Spleen (tissue), 11 donors: ENCODE results near the gene PFKP. TPM values are rescaled to one million over a fixed set of nuclear protein-coding genes. Genes with fewer than 3 reads are reported as not detected.

ENCODE experiments used
- DNase-seq: peaks from one replicate; pipeline ENCODE4 v3.0.0-alpha.2; 2020
- H3K27ac ChIP-seq, 8 donors: fragments of 200-600 bp; sonication (generic) in 7 of 8; 1 replicate in 4 of 8; 2 replicates in 4 of 8; pipeline versions ENCODE4 v1.5.0 to v1.8.0; 2016 to 2021; ENCODE audit warnings: inconsistent platforms in 4 of 8, mild to moderate bottlenecking in 4 of 8, moderate library complexity in 1 of 8
- H3K27me3 ChIP-seq, 7 donors: fragments of 200-600 bp; sonication (generic) in 6 of 7; replicated peaks in 1 of 7; 1 replicate in 4 of 7; 2 replicates in 3 of 7; pipeline versions ENCODE4 v1.5.0 to v1.8.0; 2016 to 2021; ENCODE audit warnings: inconsistent platforms in 3 of 7, mild to moderate bottlenecking in 1 of 7
- H3K36me3 ChIP-seq, 6 donors: fragments of 200-600 bp; sonication (generic) in 5 of 6; 1 replicate in 4 of 6; 2 replicates in 2 of 6; pipeline versions ENCODE4 v1.5.0 to v1.8.0; 2016 to 2021; ENCODE audit warnings: inconsistent platforms in 2 of 6
- H3K4me1 ChIP-seq, 6 donors: fragments of 200-600 bp; sonication (generic) in 5 of 6; 1 replicate in 3 of 6; 2 replicates in 3 of 6; pipeline versions ENCODE4 v1.5.0 to v1.8.0; 2016 to 2021; ENCODE audit warnings: inconsistent platforms in 3 of 6
- H3K4me3 ChIP-seq, 8 donors: fragments of 200-600 bp; sonication (generic) in 7 of 8; 1 replicate in 4 of 8; 2 replicates in 4 of 8; pipeline versions ENCODE4 v1.5.0 to v1.8.0; 2016 to 2021; ENCODE audit warnings: inconsistent platforms in 4 of 8, mild to moderate bottlenecking in 4 of 8, moderate library complexity in 2 of 8
- H3K9me3 ChIP-seq, 8 donors: fragments of 200-600 bp; sonication (generic) in 7 of 8; 1 replicate in 4 of 8; 2 replicates in 4 of 8; pipeline versions ENCODE4 v1.5.0 to v1.8.0; 2016 to 2021; ENCODE audit warnings: inconsistent platforms in 4 of 8
- CTCF ChIP-seq, 11 experiments: fragments of 200-600 bp in 7 of 11; fragments of 450-650 bp in 4 of 11; sonication (generic) in 4 of 11; IDR thresholded peaks in 8 of 11; conservative IDR thresholded peaks in 3 of 11; 1 replicate in 7 of 11; 2 replicates in 4 of 11; pipeline versions ENCODE4 v1.4.0 to v1.8.0; 2016 to 2021; ENCODE audit warnings: antibody characterized with exemption in 11 of 11, inconsistent platforms in 4 of 11, mild to moderate bottlenecking in 1 of 11
- POLR2A ChIP-seq, 3 donors: fragments of 450-650 bp; IDR thresholded peaks; one replicate each; pipeline ENCODE4 v1.5.1; 2017; ENCODE audit warnings: antibody characterized with exemption in 3 of 3, mild to moderate bottlenecking in 1 of 3
- POLR2AphosphoS5 ChIP-seq, 3 donors: sonication (generic); formaldehyde crosslinking; IDR thresholded peaks; one replicate each; pipeline ENCODE4 v1.5.1; 2017; ENCODE audit warnings: antibody characterized with exemption in 3 of 3
- WGBS, 5 donors: extraction: QIAGEN DNeasy Blood & Tissue Kit in 3 of 5; methylation state at CpG; one replicate each; pipeline versions ENCODE4 v1.1.5 to v1.1.7; 2013 to 2018; 5-methylcytosine and 5-hydroxymethylcytosine counted together
- intact Hi-C: fragments of 100-400 bp; cut with DNase I; formaldehyde crosslinking; loops from one replicate; pipeline ENCODE4 v1.15.0; 2023; ENCODE audit warnings: low total_unique reads
- polyA plus RNA-seq, 3 donors: library from polyadenylated mRNA; stranded (reverse); fragments of 200-250 nt; gene quantifications; one replicate each; pipeline ENCODE4 v1.2.1, GENCODE V29; 2013
- total RNA-seq, 7 donors: library from RNA; depleted of rRNA in 3 of 7; stranded (reverse); fragments of >200 nt in 3 of 7; fragmentation: NEBNext Ultra II Directional in 4 of 7; extraction: Animal tissue kit (Norgen Biotek cat#: 25700) in 4 of 7; gene quantifications; one replicate each; pipeline versions ENCODE4 v1.1.0 to v1.2.1, GENCODE V29; 2016 to 2021
- donor health status: healthy with polysubstance abuse.
- donor health status: DM: no; HTN: no; CAD: no; lungs with moderate emphysema.
- donor health status: DM: no; HTN: no; CAD: no.
- donor health status: Bipolar disorder and iron deficiency.
- donor health status: healthy.
- donor health status: DM: no; HTN: no; CAD: no.
- donor health status: DM: yes; HTN: yes; CAD: no.

PFKP gene
- total and polyA plus RNA-seq, 10 donors, result 19.0 to 60.9 (median 28.6) TPM

DNA sequence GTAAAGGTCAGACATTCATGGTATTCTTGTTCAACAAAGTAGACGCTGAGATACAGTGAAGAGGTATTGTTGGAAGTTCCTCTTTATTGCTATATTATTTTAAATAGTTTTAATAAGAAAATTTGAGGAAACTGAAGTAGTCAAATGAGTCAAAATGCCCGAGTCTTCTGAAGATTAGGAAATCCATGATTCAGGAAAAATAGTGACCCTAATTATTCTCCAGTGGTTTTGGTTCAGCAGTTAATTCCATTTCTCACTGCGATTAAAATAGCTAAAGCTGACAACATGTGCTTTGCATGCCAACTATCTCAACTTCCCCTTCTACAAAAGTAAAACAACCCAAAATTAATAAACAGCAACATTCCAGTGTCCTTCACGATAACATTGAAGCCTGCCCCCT, 32.7 kb upstream of the PFKP start:
- Histone ChIP-seq H3K4me3 (no peak overlapping the region), H3K27me3 (peaks cover 0 to 5% (median 0%) of the 10 kb centered on the region in 7 donors), H3K36me3 (no peaks in the 10 kb centered on the region), H3K9me3 (peaks cover 0 to 10% (median 0%) of the 10 kb centered on the region in 8 donors), H3K27ac (no peak overlapping the region), H3K4me1 (peaks cover 0 to 31% (median 9%) of the 10 kb centered on the region in 6 donors)
- intact Hi-C loops, result no loop called here
- no peak for DNase-seq
- 47 to 55% (median 51%) methylated on average over 4 of the region's 4 CpGs for WGBS, 5 donors
- TF ChIP-seq POLR2AphosphoS5 (IDR thresholded peaks at IDR 0.05) (no peak), CTCF (IDR thresholded peaks at IDR 0.05 in 8 of 11, conservative IDR thresholded peaks at IDR 0.05 in 3 of 11) (no peak)

GRCh38 chr10:3036155-3037021, 31.0 kb upstream of the PFKP start:
- Histone ChIP-seq H3K4me3 (no peak overlapping the region), H3K27ac (peak overlapping the region in 3 of 8 donors; percentile 21 to 52 (median 37)), H3K9me3 (peaks cover 0 to 16% (median 0%) of the 10 kb centered on the region in 8 donors), H3K36me3 (no peaks in the 10 kb centered on the region), H3K4me1 (peaks cover 0 to 31% (median 9%) of the 10 kb centered on the region in 6 donors), H3K27me3 (peaks cover 0 to 5% (median 0%) of the 10 kb centered on the region in 7 donors)
- TF ChIP-seq CTCF (IDR thresholded peaks at IDR 0.05 in 8 of 11, conservative IDR thresholded peaks at IDR 0.05 in 3 of 11), result no peak
- TF ChIP-seq POLR2AphosphoS5 (IDR thresholded peaks at IDR 0.05), result no peak
- no peak for TF ChIP-seq POLR2A (IDR thresholded peaks at IDR 0.05)
- intact Hi-C loops, result no loop called here
- no peak for DNase-seq
- WGBS, 5 donors, result 48 to 63% (median 53%) methylated on average over 8 of the region's 8 CpGs

DNA sequence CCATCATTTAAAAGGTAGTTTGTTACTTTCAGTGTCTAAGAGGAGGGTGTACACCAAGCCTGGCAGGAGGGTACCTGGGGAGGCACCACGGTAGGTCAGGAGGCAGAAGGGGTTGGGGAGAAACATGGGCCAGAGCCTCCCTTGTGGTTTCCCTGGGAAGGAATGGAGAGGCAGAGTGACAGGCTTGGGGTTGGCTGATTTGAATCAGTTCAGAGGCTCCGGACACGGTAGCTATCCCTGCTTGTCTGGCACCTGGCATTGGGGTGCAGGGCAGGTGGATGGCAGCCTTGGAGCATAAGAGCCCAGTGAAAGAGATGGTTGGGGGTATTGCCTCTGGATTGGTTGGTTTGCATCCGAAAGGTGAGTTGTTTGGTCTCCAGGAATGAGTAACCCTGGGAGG, 30.2 kb upstream of the PFKP start:
- no peak for DNase-seq
- H3K9me3 ChIP-seq, result peaks cover 0 to 16% (median 0%) of the 10 kb centered on the region in 8 donors
- no peak overlapping the region for H3K4me3 ChIP-seq
- peaks cover 0 to 31% (median 9%) of the 10 kb centered on the region in 6 donors for H3K4me1 ChIP-seq
- peaks cover 0 to 5% (median 0%) of the 10 kb centered on the region in 7 donors for H3K27me3 ChIP-seq
- WGBS, 5 donors, result 89 to 93% (median 91%) methylated on average over 4 of the region's 4 CpGs
- no peak overlapping the region for H3K27ac ChIP-seq
- intact Hi-C loops, result no loop called here
- TF ChIP-seq CTCF (IDR thresholded peaks at IDR 0.05 in 8 of 11, conservative IDR thresholded peaks at IDR 0.05 in 3 of 11) (no peak), POLR2A (IDR thresholded peaks at IDR 0.05) (no peak), POLR2AphosphoS5 (IDR thresholded peaks at IDR 0.05) (no peak)
- no peaks in the 10 kb centered on the region for H3K36me3 ChIP-seq

- no peaks in the 10 kb centered on the region for H3K36me3 ChIP-seq
- peaks cover 0 to 23% (median 9%) of the 10 kb centered on the region in 6 donors for H3K4me1 ChIP-seq
- no peak overlapping the region for H3K27ac ChIP-seq
- 50 to 88% (median 61%) methylated on average over 1 of the region's 1 CpG for WGBS, 5 donors
- peaks cover 0 to 16% (median 0%) of the 10 kb centered on the region in 8 donors for H3K9me3 ChIP-seq
- TF ChIP-seq CTCF (IDR thresholded peaks at IDR 0.05 in 8 of 11, conservative IDR thresholded peaks at IDR 0.05 in 3 of 11), result no peak
- no peak for TF ChIP-seq POLR2AphosphoS5 (IDR thresholded peaks at IDR 0.05)
- no peak for TF ChIP-seq POLR2A (IDR thresholded peaks at IDR 0.05)
- H3K27me3 ChIP-seq, result peaks cover 0 to 8% (median 0%) of the 10 kb centered on the region in 7 donors
- intact Hi-C loops, result no loop called here
- no peak overlapping the region for H3K4me3 ChIP-seq
- no peak for DNase-seq
Observed at GRCh38 chr10:3040069-3040468, 27.3 kb upstream of the PFKP start.
